ENCODE measurements around the gene GLT8D2.

The GLT8D2 gene

GRCh38 chr12:104049903-104050356 is at the start of gene GLT8D2:
GLT8D2 (minus strand) TSS chr12:104050187; CDS start chr12:104019648, 30,539 bp downstream.
- H3K27me3 Mint-ChIP-seq, result peaks cover 17% of the 10 kb centered on the region
- ATAC-seq (ENCODE audit: low read depth) (no peak), DNase-seq (ENCODE audit: low spot score in 2 of 2) (no peak)
- H3K4me3 Mint-ChIP-seq, result no peak within 1 kb of the TSS
- no peaks in the 10 kb centered on the region for H3K9me3 Mint-ChIP-seq
- H3K27ac Mint-ChIP-seq, result no peak within 1 kb of the TSS
- no peaks in the 10 kb centered on the region for H3K36me3 Mint-ChIP-seq
- no peaks in the 10 kb centered on the region for H3K4me1 Mint-ChIP-seq

- Mint-ChIP-seq H3K36me3 (peaks cover 26% of the 10 kb centered on the region), H3K9me3 (no peaks in the 10 kb centered on the region), H3K27ac (no peak overlapping the region)
Measured at GRCh38 chr12:104097954-104098353, 48.0 kb upstream of the GLT8D2 start.

GRCh38 chr12:104095289-104095688 is 45.3 kb upstream of the GLT8D2 start:
- Mint-ChIP-seq H3K27ac (no peak overlapping the region), H3K27me3 (no peaks in the 10 kb centered on the region), H3K9me3 (no peaks in the 10 kb centered on the region), H3K36me3 (peaks cover 29% of the 10 kb centered on the region), H3K4me3 (no peak overlapping the region), H3K4me1 (no peaks in the 10 kb centered on the region)
- ATAC-seq (ENCODE audit: low read depth) (no peak), DNase-seq (ENCODE audit: low spot score in 2 of 2) (no peak)

More at GRCh38 chr12:104097954-104098353, 48.0 kb upstream of the GLT8D2 start:
- Mint-ChIP-seq H3K4me3 (no peak overlapping the region), H3K4me1 (no peaks in the 10 kb centered on the region), H3K27me3 (no peaks in the 10 kb centered on the region)
- ATAC-seq (ENCODE audit: low read depth), result no peak
- no peak for DNase-seq (ENCODE audit: low spot score in 2 of 2)

GRCh38 chr12:104094284-104094683 is 44.3 kb upstream of the GLT8D2 start:
- Mint-ChIP-seq H3K4me1 (no peaks in the 10 kb centered on the region), H3K9me3 (no peaks in the 10 kb centered on the region), H3K27ac (no peak overlapping the region), H3K4me3 (no peak overlapping the region), H3K27me3 (no peaks in the 10 kb centered on the region), H3K36me3 (peaks cover 37% of the 10 kb centered on the region)
- DNase-seq (ENCODE audit: low spot score in 2 of 2) (no peak), ATAC-seq (ENCODE audit: low read depth) (no peak)

- H3K4me3 Mint-ChIP-seq, result no peak overlapping the region
- DNase-seq (ENCODE audit: low spot score in 2 of 2) (no peak), ATAC-seq (ENCODE audit: low read depth) (no peak)
- H3K27me3 Mint-ChIP-seq, result no peaks in the 10 kb centered on the region
- H3K36me3 Mint-ChIP-seq, result peaks cover 34% of the 10 kb centered on the region
- no peak overlapping the region for H3K27ac Mint-ChIP-seq
- H3K4me1 Mint-ChIP-seq, result no peaks in the 10 kb centered on the region
- H3K9me3 Mint-ChIP-seq, result no peaks in the 10 kb centered on the region
Measured at GRCh38 chr12:104091136-104091535, 41.1 kb upstream of the GLT8D2 start.

GRCh38 chr12:104090685-104091084 is 40.7 kb upstream of the GLT8D2 start:
- Mint-ChIP-seq H3K27ac (no peak overlapping the region), H3K36me3 (peaks cover 34% of the 10 kb centered on the region), H3K9me3 (no peaks in the 10 kb centered on the region), H3K4me3 (no peak overlapping the region), H3K27me3 (no peaks in the 10 kb centered on the region), H3K4me1 (no peaks in the 10 kb centered on the region)
- no peak for DNase-seq (ENCODE audit: low spot score in 2 of 2)
- no peak for ATAC-seq (ENCODE audit: low read depth)

- Mint-ChIP-seq H3K36me3 (peaks cover 24% of the 10 kb centered on the region), H3K27ac (no peak overlapping the region), H3K4me1 (no peaks in the 10 kb centered on the region), H3K9me3 (no peaks in the 10 kb centered on the region), H3K4me3 (no peak overlapping the region), H3K27me3 (no peaks in the 10 kb centered on the region)
- DNase-seq (ENCODE audit: low spot score in 2 of 2) (no peak), ATAC-seq (ENCODE audit: low read depth) (no peak)
Measured at GRCh38 chr12:104083769-104084475, 33.9 kb upstream of the GLT8D2 start.

GRCh38 chr12:104080764-104081163 is 30.8 kb upstream of the GLT8D2 start:
- ATAC-seq (ENCODE audit: low read depth), result no peak
- no peak overlapping the region for H3K4me3 Mint-ChIP-seq
- no peaks in the 10 kb centered on the region for H3K27me3 Mint-ChIP-seq
- no peaks in the 10 kb centered on the region for H3K9me3 Mint-ChIP-seq
- H3K27ac Mint-ChIP-seq, result no peak overlapping the region
- no peak for DNase-seq (ENCODE audit: low spot score in 2 of 2)
- H3K36me3 Mint-ChIP-seq, result peaks cover 22% of the 10 kb centered on the region
- H3K4me1 Mint-ChIP-seq, result peaks cover 4% of the 10 kb centered on the region

GRCh38 chr12:104079024-104079423 is 29.0 kb upstream of the GLT8D2 start:
- Mint-ChIP-seq H3K27me3 (no peaks in the 10 kb centered on the region), H3K27ac (no peak overlapping the region), H3K4me3 (no peak overlapping the region), H3K36me3 (peaks cover 14% of the 10 kb centered on the region), H3K4me1 (peaks cover 4% of the 10 kb centered on the region), H3K9me3 (no peaks in the 10 kb centered on the region)
- no peak for DNase-seq (ENCODE audit: low spot score in 2 of 2)
- ATAC-seq (ENCODE audit: low read depth), result no peak

GRCh38 chr12:104073699-104074098 is 23.7 kb upstream of the GLT8D2 start:
- H3K27ac Mint-ChIP-seq, result no peak overlapping the region
- ATAC-seq (ENCODE audit: low read depth) (no peak), DNase-seq (ENCODE audit: low spot score in 2 of 2) (no peak)
- H3K4me3 Mint-ChIP-seq, result no peak overlapping the region
- H3K27me3 Mint-ChIP-seq, result no peaks in the 10 kb centered on the region
- peaks cover 4% of the 10 kb centered on the region for H3K4me1 Mint-ChIP-seq
- peaks cover 16% of the 10 kb centered on the region for H3K36me3 Mint-ChIP-seq
- no peaks in the 10 kb centered on the region for H3K9me3 Mint-ChIP-seq

GRCh38 chr12:104072099-104072498 is 22.1 kb upstream of the GLT8D2 start:
- peaks cover 18% of the 10 kb centered on the region for H3K36me3 Mint-ChIP-seq
- DNase-seq (ENCODE audit: low spot score in 2 of 2) (no peak), ATAC-seq (ENCODE audit: low read depth) (no peak)
- no peak overlapping the region for H3K4me3 Mint-ChIP-seq
- H3K27me3 Mint-ChIP-seq, result no peaks in the 10 kb centered on the region
- H3K27ac Mint-ChIP-seq, result no peak overlapping the region
- H3K4me1 Mint-ChIP-seq, result peaks cover 6% of the 10 kb centered on the region
- H3K9me3 Mint-ChIP-seq, result no peaks in the 10 kb centered on the region

GRCh38 chr12:104064842-104065427 is 14.9 kb upstream of the GLT8D2 start:
- ATAC-seq (ENCODE audit: low read depth) (no peak), DNase-seq (ENCODE audit: low spot score in 2 of 2) (no peak)
- Mint-ChIP-seq H3K4me1 (peaks cover 5% of the 10 kb centered on the region), H3K27me3 (peaks cover 2% of the 10 kb centered on the region), H3K4me3 (peak overlapping the region; percentile 97), H3K36me3 (peaks cover 8% of the 10 kb centered on the region), H3K27ac (peak overlapping the region; percentile 83), H3K9me3 (no peaks in the 10 kb centered on the region)

- DNase-seq (ENCODE audit: low spot score in 2 of 2) (peak; percentile 86 to 96), ATAC-seq (ENCODE audit: low read depth) (peak; percentile 94)
- peak within 1 kb of the TSS; percentile 83 for H3K27ac Mint-ChIP-seq
- H3K9me3 Mint-ChIP-seq, result no peaks in the 10 kb centered on the region
- H3K36me3 Mint-ChIP-seq, result peaks cover 5% of the 10 kb centered on the region
- peaks cover 5% of the 10 kb centered on the region for H3K4me1 Mint-ChIP-seq
- H3K27me3 Mint-ChIP-seq, result peaks cover 4% of the 10 kb centered on the region
- peak within 1 kb of the TSS; percentile 97 for H3K4me3 Mint-ChIP-seq
Measured at GRCh38 chr12:104064031-104064841, 14.2 kb upstream of the GLT8D2 start, which contains the start of gene HCFC2. HCFC2 (plus strand) TSS chr12:104064531; CDS start chr12:104064561, 30 bp downstream.

- ATAC-seq (ENCODE audit: low read depth) (peak; percentile 36), DNase-seq (ENCODE audit: low spot score in 2 of 2) (peak in 1 of 2 donors; percentile 8)
- Mint-ChIP-seq H3K9me3 (no peaks in the 10 kb centered on the region), H3K36me3 (peaks cover 5% of the 10 kb centered on the region), H3K4me1 (peaks cover 5% of the 10 kb centered on the region), H3K27me3 (peaks cover 6% of the 10 kb centered on the region), H3K4me3 (peak overlapping the region; percentile 97), H3K27ac (peak overlapping the region; percentile 83)
Measured at GRCh38 chr12:104063712-104064030, 13.7 kb upstream of the GLT8D2 start.
